Endothelial cell of umbilical vein (primary cell): Measurements from ENCODE around the gene RPLP1. TPM values are rescaled to one million over a fixed set of nuclear protein-coding genes. Genes with fewer than 3 reads are reported as not detected.

ENCODE experiments used
- BruUV-seq: library from RNA; stranded (reverse); fragments of 400-500 nt; replicated peaks from 2 replicates; lab custom pipeline; 2021; lab: Mats Ljungman, UMichigan
- CTCF ChIA-PET: fragments of 300-600, 350-600 bp; sonication (Branson Sonifier 250); formaldehyde crosslinking; loops from one replicate; lab custom pipeline; 2021; ENCODE audit warnings: antibody characterized with exemption, inconsistent platforms; lab: Charles Lee
- POLR2A ChIA-PET: fragments of 300-600, 350-600 bp; sonication (Branson Sonifier 250); formaldehyde crosslinking; loops from one replicate; lab custom pipeline; 2021; ENCODE audit warnings: antibody characterized with exemption, inconsistent platforms; lab: Charles Lee
- DNase-seq: peaks from one replicate; pipeline ENCODE4 v3.0.0-alpha.2; 2011; ENCODE audit warnings: low read depth, low spot score
- FAIRE-seq: peaks from 2 replicates; lab custom pipeline; 2011; peaks lifted over from hg19 to GRCh38; lab: Jason Lieb, UNC
- H2AFZ ChIP-seq: 2 replicates; pipeline ENCODE4 v1.6.0; 2012; ENCODE audit warnings: low read depth, low read length, control low read depth, inconsistent platforms
- H3K27ac ChIP-seq: 2 replicates; pipeline ENCODE4 v1.5.1; 2011; ENCODE audit warnings: low read depth, mild to moderate bottlenecking, control low read depth, low read length, moderate library complexity; ENCODE audit not compliant: insufficient read depth
- H3K27me3 ChIP-seq, 2 experiments: 2 replicates each; pipeline versions ENCODE4 v1.6.0 to v1.6.1; 2011; ENCODE audit warnings: low read length in 2 of 2, mixed read lengths in 1 of 2; ENCODE audit not compliant: control insufficient read depth in 2 of 2, insufficient read depth in 2 of 2
- H3K36me3 ChIP-seq, 2 experiments: 2 replicates in 1 of 2; 3 replicates in 1 of 2; pipeline ENCODE4 v1.5.1; 2011; ENCODE audit warnings: low read length in 2 of 2, mild to moderate bottlenecking in 1 of 2, moderate library complexity in 1 of 2; ENCODE audit not compliant: control insufficient read depth in 2 of 2, insufficient read depth in 2 of 2; ENCODE audit errors: extremely low read depth in 1 of 2
- H3K4me1 ChIP-seq: 3 replicates; pipeline ENCODE4 v1.5.1; 2011; ENCODE audit warnings: mild to moderate bottlenecking, low read length; ENCODE audit not compliant: control insufficient read depth, insufficient read depth; ENCODE audit errors: extremely low read depth
- H3K4me2 ChIP-seq: 2 replicates; pipeline ENCODE4 v1.6.1; 2011; ENCODE audit warnings: low read length, control low read depth, mixed read lengths; ENCODE audit not compliant: insufficient read depth
- H3K4me3 ChIP-seq, 3 experiments: fragments of 200-600 bp in 1 of 3; sonication (generic), shearing (Covaris generic) in 1 of 3; replicated peaks in 1 of 3; 2 replicates each; pipeline ENCODE4 v1.5.1; 2011 to 2016; ENCODE audit warnings: control low read depth in 3 of 3, low read length in 3 of 3, mild to moderate bottlenecking in 2 of 3, inconsistent platforms in 1 of 3, low read depth in 1 of 3, moderate library complexity in 1 of 3; ENCODE audit not compliant: insufficient read depth in 1 of 3
- H3K79me2 ChIP-seq: 2 replicates; pipeline ENCODE4 v1.6.0; 2012; ENCODE audit warnings: low read length, inconsistent platforms; ENCODE audit not compliant: control insufficient read depth, insufficient read depth
- H3K9ac ChIP-seq: replicated peaks from 2 replicates; pipeline ENCODE3; 2011; ENCODE audit warnings: low read length, control low read depth; ENCODE audit not compliant: insufficient read depth; ENCODE audit errors: extremely low read depth
- H3K9me1 ChIP-seq: replicated peaks from 3 replicates; pipeline ENCODE4 v1.6.0; 2011; ENCODE audit warnings: mild to moderate bottlenecking, low read length; ENCODE audit not compliant: control insufficient read depth, insufficient read depth; ENCODE audit errors: extremely low read depth
- H3K9me3 ChIP-seq: replicated peaks from 2 replicates; pipeline ENCODE4 v1.5.1; 2012; ENCODE audit warnings: low read length, inconsistent platforms; ENCODE audit not compliant: control insufficient read depth, insufficient read depth
- H4K20me1 ChIP-seq: replicated peaks from 2 replicates; pipeline ENCODE3; 2011; ENCODE audit warnings: mild to moderate bottlenecking, low read length; ENCODE audit not compliant: control insufficient read depth, insufficient read depth; ENCODE audit errors: extremely low read depth
- EZH2 ChIP-seq: IDR thresholded peaks from 2 replicates; pipeline ENCODE4 v1.6.1; 2012; ENCODE audit warnings: borderline replicate concordance, low read depth, mild to moderate bottlenecking, moderate library complexity, low read length, inconsistent platforms; ENCODE audit not compliant: severe bottlenecking
- FOS ChIP-seq: IDR thresholded peaks from 2 replicates; pipeline ENCODE4 v1.6.1; 2011; ENCODE audit warnings: mild to moderate bottlenecking, low read length, moderate library complexity, borderline replicate concordance; ENCODE audit not compliant: insufficient read depth
- GATA2 ChIP-seq: IDR thresholded peaks from 2 replicates; pipeline ENCODE4 v1.7.0; 2011; ENCODE audit warnings: low read depth, mild to moderate bottlenecking, moderate library complexity, mixed read lengths, low read length; ENCODE audit not compliant: insufficient read length, insufficient read depth
- JUN ChIP-seq: IDR thresholded peaks from 2 replicates; pipeline ENCODE4 v1.6.1; 2011; ENCODE audit warnings: borderline replicate concordance, low read depth; ENCODE audit not compliant: insufficient read length, insufficient read depth
- MAX ChIP-seq: IDR thresholded peaks from 2 replicates; pipeline ENCODE4 v1.6.1; 2011; ENCODE audit not compliant: insufficient read depth, insufficient read length
- MYC ChIP-seq: IDR thresholded peaks from one replicate; pipeline ENCODE4 v1.6.1; 2011; ENCODE audit warnings: mild to moderate bottlenecking, low read depth, low read length
- POLR2A ChIP-seq: IDR thresholded peaks from 2 replicates; pipeline ENCODE4 v1.6.1; 2012; ENCODE audit warnings: low read depth, mild to moderate bottlenecking, control low read depth, low read length
- POLR2AphosphoS5 ChIP-seq: IDR thresholded peaks from 2 replicates; pipeline ENCODE4 v1.6.1; 2012; ENCODE audit warnings: low read depth, mild to moderate bottlenecking, control low read depth, low read length, moderate library complexity; ENCODE audit not compliant: insufficient read depth
- dilution Hi-C: fragments of 300-500 bp; cut with MboI; formaldehyde crosslinking; loops from one replicate; pipeline ENCODE4 v1.15.0; 2019; ENCODE audit warnings: low sequenced_read_pairs; ENCODE audit not compliant: extremely low pct_ligation_motif_present
- intact Hi-C: fragments of 100-400 bp; cut with micrococcal nuclease; formaldehyde crosslinking; loops from one replicate; pipeline ENCODE4 v1.10.0; 2022
- polyA plus RNA-seq, 4 experiments: library from polyadenylated mRNA; depleted of rRNA in 3 of 4; stranded (reverse) in 3 of 4; unstranded in 1 of 4; fragments of >200 nt; gene quantifications; 2 replicates each; pipeline versions ENCODE4 v1.2.1 to v1.2.3, GENCODE V29; 2011 to 2012; ENCODE audit warnings: missing spikeins in 1 of 4
- total RNA-seq: library from RNA; stranded (reverse); gene quantifications from 2 replicates; pipeline ENCODE4 v1.2.3, GENCODE V29; 2021
- TF ChIP-seq, protein P1 (sequence below), 2 donors: IDR thresholded peaks; 1 replicate in 1 of 2; 2 replicates in 1 of 2; pipeline ENCODE4 v1.5.1; 2011; ENCODE audit warnings: low read length in 2 of 2, mild to moderate bottlenecking in 2 of 2, moderate library complexity in 2 of 2, control low read depth in 1 of 2, inconsistent platforms in 1 of 2, low read depth in 1 of 2; ENCODE audit not compliant: insufficient read depth in 1 of 2; ENCODE audit errors: extremely low read depth in 1 of 2

The RPLP1 gene
- total and polyA plus RNA-seq, 2 donors (not counting 3 experiments of a cell fraction or from before 2014, with no cell fraction given): 1,603 to 2,985 TPM

GRCh38 chr15:69491038-69491505 is 38.5 kb downstream of the RPLP1 start:
- Histone ChIP-seq H3K9me1 (no peaks in the 10 kb centered on the region), H3K9me3 (no peaks in the 10 kb centered on the region), H4K20me1 (no peaks in the 10 kb centered on the region), H3K27me3 (peaks cover 0 to 1% of the 10 kb centered on the region in 2 experiments), H3K79me2 (no peaks in the 10 kb centered on the region), H3K4me1 (no peaks in the 10 kb centered on the region), H3K4me2 (no peak overlapping the region), H3K27ac (no peak overlapping the region), H2AFZ (no peak overlapping the region), H3K36me3 (no peaks in the 10 kb centered on the region), H3K9ac (no peak overlapping the region), H3K4me3 (no peak overlapping the region)
- intact Hi-C loops (no loop called here), dilution Hi-C loops (no loop called here)
- FAIRE-seq: no peak
- POLR2A ChIA-PET: no interaction called here
- DNase-seq: no peak
- no TSS peak for BruUV-seq
- TF ChIP-seq POLR2AphosphoS5 (no peak), JUN (no peak), MAX (no peak), MYC (no peak), POLR2A (no peak), GATA2 (no peak), EZH2 (no peak), FOS (no peak)
- TF ChIP-seq, protein P1, sequence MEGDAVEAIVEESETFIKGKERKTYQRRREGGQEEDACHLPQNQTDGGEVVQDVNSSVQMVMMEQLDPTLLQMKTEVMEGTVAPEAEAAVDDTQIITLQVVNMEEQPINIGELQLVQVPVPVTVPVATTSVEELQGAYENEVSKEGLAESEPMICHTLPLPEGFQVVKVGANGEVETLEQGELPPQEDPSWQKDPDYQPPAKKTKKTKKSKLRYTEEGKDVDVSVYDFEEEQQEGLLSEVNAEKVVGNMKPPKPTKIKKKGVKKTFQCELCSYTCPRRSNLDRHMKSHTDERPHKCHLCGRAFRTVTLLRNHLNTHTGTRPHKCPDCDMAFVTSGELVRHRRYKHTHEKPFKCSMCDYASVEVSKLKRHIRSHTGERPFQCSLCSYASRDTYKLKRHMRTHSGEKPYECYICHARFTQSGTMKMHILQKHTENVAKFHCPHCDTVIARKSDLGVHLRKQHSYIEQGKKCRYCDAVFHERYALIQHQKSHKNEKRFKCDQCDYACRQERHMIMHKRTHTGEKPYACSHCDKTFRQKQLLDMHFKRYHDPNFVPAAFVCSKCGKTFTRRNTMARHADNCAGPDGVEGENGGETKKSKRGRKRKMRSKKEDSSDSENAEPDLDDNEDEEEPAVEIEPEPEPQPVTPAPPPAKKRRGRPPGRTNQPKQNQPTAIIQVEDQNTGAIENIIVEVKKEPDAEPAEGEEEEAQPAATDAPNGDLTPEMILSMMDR (IDR thresholded peaks at IDR 0.05; ENCODE audit: extremely low read depth in 1 of 2, insufficient read depth in 1 of 2, low read depth in 1 of 2, low read length in 2 of 2): no peak
- CTCF ChIA-PET: interaction anchor here (1.5 kb wide), 1 partner anchor 13 kb away, joined by 4 read pairs; no protein-coding TSS in a partner anchor
